Activated CD4-positive, alpha-beta T cell treated with anti-CD3 and anti-CD28 coated beads for 36 hours (primary cell): ENCODE measurements around the gene HENMT1. TPM values are rescaled to one million over a fixed set of nuclear protein-coding genes. Genes with fewer than 3 reads are reported as not detected.
A peak's percentile ranks its signal among the peaks of the same experiment; 100 is the strongest.
"Not testable (repeated sequence)": the region's sequence is repeated elsewhere in the genome, so short reads cannot be mapped to it uniquely, and the experiment has no call there.

Experiments used
- ATAC-seq: fragments of 200-7000 bp; cut with Tn5 transposase; one replicate; pipeline ENCODE4 v1.10.0; 2021; ENCODE audit warnings: mild to moderate bottlenecking, moderate library complexity
- CTCF ChIA-PET: fragments of 350-600 bp; sonication (Branson Sonifier 250); formaldehyde crosslinking; loops from one replicate; lab custom pipeline; 2021; ENCODE audit warnings: antibody characterized with exemption; lab: Charles Lee
- POLR2A ChIA-PET: fragments of 350-600 bp; sonication (Branson Sonifier 250); formaldehyde crosslinking; loops from one replicate; lab custom pipeline; 2021; ENCODE audit warnings: antibody characterized with exemption, inconsistent platforms; lab: Charles Lee
- DNase-seq: peaks from one replicate; pipeline ENCODE4 v3.0.0-alpha.2; 2020
- H3K27ac Mint-ChIP-seq: one replicate; pipeline ENCODE4 v1.8.0; 2021; ENCODE audit warnings: mixed read lengths
- H3K27me3 Mint-ChIP-seq: one replicate; pipeline ENCODE4 v1.8.0; 2021; ENCODE audit warnings: mixed read lengths
- H3K36me3 Mint-ChIP-seq: one replicate; pipeline ENCODE4 v1.8.0; 2021; ENCODE audit warnings: low read depth, mixed read lengths
- H3K4me1 Mint-ChIP-seq: one replicate; pipeline ENCODE4 v1.8.0; 2021; ENCODE audit warnings: mixed read lengths
- H3K4me3 Mint-ChIP-seq: one replicate; pipeline ENCODE4 v1.8.0; 2021; ENCODE audit warnings: mild to moderate bottlenecking, moderate library complexity, mixed read lengths
- H3K9me3 Mint-ChIP-seq: one replicate; pipeline ENCODE4 v1.8.0; 2021; ENCODE audit warnings: low read depth, mixed read lengths
- intact Hi-C, 2 experiments: fragments of 100-400 bp; cut with DNase I in 1 of 2; cut with micrococcal nuclease in 1 of 2; formaldehyde crosslinking; loops; one replicate each; pipeline versions ENCODE4 v1.14.2 to v1.15.1; 2022 to 2024; cut with DNase I, micrococcal nuclease
- total RNA-seq, 2 experiments: library from RNA; stranded (reverse); gene quantifications; one replicate each; pipeline ENCODE4 v1.2.3, GENCODE V29; 2021

Gene HENMT1
- total RNA-seq, 2 experiments from 2014 or later = 14.6 to 20.6 TPM

- Mint-ChIP-seq H3K27me3 (no peaks in the 10 kb centered on the region), H3K4me3 (peak overlapping the region; percentile 93), H3K9me3 (no peaks in the 10 kb centered on the region), H3K27ac (peak overlapping the region; percentile 95), H3K4me1 (peaks cover 45% of the 10 kb centered on the region), H3K36me3 (peaks cover 48% of the 10 kb centered on the region)
- CTCF ChIA-PET = interaction anchor here (0.6 to 2.7 kb wide), 21 partner anchors 9 to 867 kb away, joined by 3 to 11 read pairs (median 4); partner anchors contain the start of genes EEIG2 and HENMT1
- POLR2A ChIA-PET = interaction anchor here (0.8 to 2.7 kb wide), 8 partner anchors 11 to 349 kb away, joined by 3 to 40 read pairs (median 4); partner anchors contain the start of genes HENMT1, STXBP3 and WDR47
- DNase-seq (peak; percentile 80), ATAC-seq (peak; percentile 62)
- intact Hi-C loops = loop anchor here (1.0 to 10.0 kb wide), 21 partner anchors 11 to 1646 kb away; partner anchors contain the start of genes CLCC1 (in 2 of the 2), EEIG2 (in 2 of the 2), HENMT1 (in 2 of the 2) and STXBP3 (in 2 of the 2)
Observed at GRCh38 chr1:108692724-108693655, 32.1 kb upstream of the HENMT1 start.

- peaks cover 38% of the 10 kb centered on the region for H3K4me1 Mint-ChIP-seq
- DNase-seq (peak; percentile 97), ATAC-seq (peak; percentile 92)
- intact Hi-C loops = loop anchor here (1.0 to 10.0 kb wide), 20 partner anchors 12 to 1647 kb away; partner anchors contain the start of genes CLCC1 (in 2 of the 2), EEIG2 (in 2 of the 2), HENMT1 (in 2 of the 2) and STXBP3 (in 2 of the 2)
- H3K4me3 Mint-ChIP-seq = peak within 1 kb of the TSS; percentile 93
- ChIA-PET CTCF (interaction anchor here (0.6 to 2.7 kb wide), 22 partner anchors 9 to 866 kb away, joined by 3 to 11 read pairs (median 4); partner anchors contain the start of genes EEIG2 and HENMT1), POLR2A (interaction anchor here (0.6 to 2.7 kb wide), 8 partner anchors 11 to 350 kb away, joined by 3 to 40 read pairs (median 6); partner anchors contain the start of genes HENMT1 and WDR47)
- H3K27me3 Mint-ChIP-seq = no peaks in the 10 kb centered on the region
- peak within 1 kb of the TSS; percentile 95 for H3K27ac Mint-ChIP-seq
- peaks cover 41% of the 10 kb centered on the region for H3K36me3 Mint-ChIP-seq
- H3K9me3 Mint-ChIP-seq = no peaks in the 10 kb centered on the region
Observed at GRCh38 chr1:108691942-108692723, 31.2 kb upstream of the HENMT1 start, which contains the start of gene PRPF38B. TSS of gene PRPF38B (plus strand) at chr1:108692310. CDS start at chr1:108692592, 282 bp downstream.

- Mint-ChIP-seq H3K4me3 (peak overlapping the region; percentile 93), H3K9me3 (no peaks in the 10 kb centered on the region), H3K27me3 (no peaks in the 10 kb centered on the region), H3K27ac (peak overlapping the region; percentile 95), H3K4me1 (peaks cover 31% of the 10 kb centered on the region), H3K36me3 (peaks cover 33% of the 10 kb centered on the region)
- ChIA-PET CTCF (interaction anchor here (0.6 to 2.7 kb wide), 15 partner anchors 8 to 180 kb away, joined by 3 to 11 read pairs (median 5); partner anchors contain the start of genes EEIG2 and HENMT1), POLR2A (interaction anchor here (0.6 to 2.7 kb wide), 10 partner anchors 8 to 351 kb away, joined by 3 to 40 read pairs (median 6); partner anchors contain the start of genes HENMT1 and WDR47)
- ATAC-seq = no peak
- no peak for DNase-seq
- intact Hi-C loops = loop anchor here (5.0 to 10.0 kb wide), 5 partner anchors 99 to 421 kb away; partner anchors contain the start of genes CLCC1 (in 1 of the 2), EEIG2 (in 1 of the 2) and ELAPOR1 (in 1 of the 2)
Observed at GRCh38 chr1:108691128-108691941, 30.4 kb upstream of the HENMT1 start.

- DNase-seq = no peak
- H3K9me3 Mint-ChIP-seq = no peaks in the 10 kb centered on the region
- peaks cover 16% of the 10 kb centered on the region for H3K4me1 Mint-ChIP-seq
Observed at GRCh38 chr1:108686614-108687313, 25.9 kb upstream of the HENMT1 start.

GRCh38 chr1:108685529-108685928, 24.6 kb upstream of the HENMT1 start:
- no peak overlapping the region for H3K4me3 Mint-ChIP-seq
- peaks cover 6% of the 10 kb centered on the region for H3K4me1 Mint-ChIP-seq
- DNase-seq (no peak), ATAC-seq (no peak)
- CTCF ChIA-PET = no interaction called here
- H3K9me3 Mint-ChIP-seq = no peaks in the 10 kb centered on the region
- no peaks in the 10 kb centered on the region for H3K36me3 Mint-ChIP-seq
- POLR2A ChIA-PET = no interaction called here
- intact Hi-C loops = loop anchor here in 1 of 2 experiments (2.0 kb wide), 1 partner anchor 17 kb away; no protein-coding TSS in a partner anchor
- H3K27me3 Mint-ChIP-seq = no peaks in the 10 kb centered on the region
- H3K27ac Mint-ChIP-seq = no peak overlapping the region

More at GRCh38 chr1:108686614-108687313, 25.9 kb upstream of the HENMT1 start:
- no peaks in the 10 kb centered on the region for H3K27me3 Mint-ChIP-seq
- ChIA-PET CTCF (interaction anchor here (0.6 kb wide), 1 partner anchor 104 kb away, joined by 3 read pairs; no protein-coding TSS in a partner anchor), POLR2A (no interaction called here)
- intact Hi-C loops = no loop called here
- H3K27ac Mint-ChIP-seq = no peak overlapping the region
- H3K36me3 Mint-ChIP-seq = no peaks in the 10 kb centered on the region
- no peak for ATAC-seq
- no peak overlapping the region for H3K4me3 Mint-ChIP-seq

- not testable (repeated sequence) for H3K4me3 Mint-ChIP-seq
Observed at GRCh38 chr1:108681701-108682100, 20.8 kb upstream of the HENMT1 start.

GRCh38 chr1:108679586-108680213, 18.8 kb upstream of the HENMT1 start:
- Mint-ChIP-seq H3K4me3 (no peak overlapping the region), H3K27me3 (no peaks in the 10 kb centered on the region), H3K36me3 (no peaks in the 10 kb centered on the region), H3K4me1 (peaks cover 7% of the 10 kb centered on the region), H3K9me3 (no peaks in the 10 kb centered on the region), H3K27ac (peak overlapping the region; percentile 60)
- DNase-seq (no peak), ATAC-seq (no peak)
- POLR2A ChIA-PET = no interaction called here
- intact Hi-C loops = no loop called here
- CTCF ChIA-PET = interaction anchor here (1.2 to 2.7 kb wide), 3 partner anchors 11 to 149 kb away, joined by 5 to 11 read pairs (median 7); partner anchors contain the start of gene PRPF38B

More at GRCh38 chr1:108681701-108682100, 20.8 kb upstream of the HENMT1 start:
- DNase-seq, H3K27me3 Mint-ChIP-seq, H3K27ac Mint-ChIP-seq, H3K36me3 Mint-ChIP-seq, ATAC-seq, H3K4me1 Mint-ChIP-seq, H3K9me3 Mint-ChIP-seq, intact Hi-C loops: not testable (repeated sequence)
- ChIA-PET CTCF (interaction anchor here (1.1 to 2.7 kb wide), 3 partner anchors 10 to 38 kb away, joined by 3 to 11 read pairs (median 4); partner anchors contain the start of gene PRPF38B), POLR2A (interaction anchor here (0.6 kb wide), 1 partner anchor 10 kb away, joined by 4 read pairs; no protein-coding TSS in a partner anchor)

GRCh38 chr1:108678706-108679105, 17.8 kb upstream of the HENMT1 start:
- ATAC-seq (no peak), DNase-seq (no peak)
- Mint-ChIP-seq H3K9me3 (no peaks in the 10 kb centered on the region), H3K4me1 (peaks cover 7% of the 10 kb centered on the region), H3K4me3 (no peak overlapping the region), H3K27ac (no peak overlapping the region), H3K36me3 (no peaks in the 10 kb centered on the region), H3K27me3 (no peaks in the 10 kb centered on the region)
- CTCF ChIA-PET = interaction anchor here (2.5 kb wide), 1 partner anchor 10 kb away, joined by 7 read pairs; no protein-coding TSS in a partner anchor
- intact Hi-C loops = no loop called here
- POLR2A ChIA-PET = interaction anchor here (0.6 kb wide), 1 partner anchor 1228 kb away, joined by 4 read pairs; no protein-coding TSS in a partner anchor

GRCh38 chr1:108671143-108671542, 10.2 kb upstream of the HENMT1 start:
- ChIA-PET CTCF (interaction anchor here (0.8 kb wide), 1 partner anchor 11 kb away, joined by 3 read pairs; no protein-coding TSS in a partner anchor), POLR2A (interaction anchor here (0.8 to 1.1 kb wide), 2 partner anchors 8 to 10 kb away, joined by 3 to 6 read pairs; partner anchors contain the start of gene HENMT1)
- Mint-ChIP-seq H3K36me3 (no peaks in the 10 kb centered on the region), H3K9me3 (no peaks in the 10 kb centered on the region), H3K4me3 (no peak overlapping the region), H3K4me1 (peaks cover 14% of the 10 kb centered on the region), H3K27ac (no peak overlapping the region), H3K27me3 (peaks cover 2% of the 10 kb centered on the region)
- intact Hi-C loops = no loop called here
- no peak for DNase-seq
- no peak for ATAC-seq
